Keratinocyte (primary cell): ENCODE data around the gene TAGLN2.

Experiments
- CTCF ChIP-seq, 3 experiments: IDR thresholded peaks in 1 of 3; conservative IDR thresholded peaks in 1 of 3; optimal IDR thresholded peaks in 1 of 3; 2 replicates in 2 of 3; 3 replicates in 1 of 3; pipeline versions ENCODE3 to v1.5.1; 2011; ENCODE audit warnings: low read length in 3 of 3, mild to moderate bottlenecking in 3 of 3, moderate library complexity in 2 of 3, control low read depth in 1 of 3, inconsistent platforms in 1 of 3; ENCODE audit not compliant: insufficient read depth in 2 of 3; ENCODE audit errors: extremely low read depth in 1 of 3
- EZH2 ChIP-seq: IDR thresholded peaks from one replicate; pipeline ENCODE4 v1.6.1; 2012; ENCODE audit warnings: inconsistent platforms, mild to moderate bottlenecking, low read length, moderate library complexity

DNA sequence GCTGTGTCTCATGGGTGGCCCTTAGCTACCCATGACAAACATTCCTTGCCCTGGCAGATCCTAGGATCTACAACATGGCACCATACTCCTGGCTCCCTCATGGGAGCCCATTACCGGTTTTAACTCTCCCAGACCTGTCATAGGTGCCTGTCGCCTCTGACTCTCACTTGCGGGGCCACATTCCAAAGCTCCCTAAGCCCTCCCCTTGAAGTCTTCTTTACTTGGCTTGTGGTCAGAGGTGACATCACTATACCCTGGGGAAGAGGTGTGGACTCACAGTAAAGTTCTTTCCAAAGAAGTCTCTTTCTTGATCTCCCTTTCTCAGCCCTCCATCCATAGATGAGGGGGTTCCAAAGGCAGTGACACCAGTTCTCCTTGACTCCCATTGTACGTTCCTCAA, 34.1 kb upstream of the TAGLN2 start:
- TF ChIP-seq CTCF (optimal IDR thresholded peaks at IDR 0.05 in 1 of 3, IDR thresholded peaks at IDR 0.05 in 1 of 3, conservative IDR thresholded peaks at IDR 0.05 in 1 of 3; ENCODE audit: extremely low read depth in 1 of 3, insufficient read depth in 2 of 3, low read length in 3 of 3) (no peak), EZH2 (no peak)
